HG03378 (cell line): ENCODE measurements around the gene ACRBP.
A peak's percentile ranks its signal among the peaks of the same experiment; 100 is the strongest.

Experiments
- ATAC-seq: cut with Tn5 transposase; IDR thresholded peaks from one replicate; pipeline ENCODE4 v1.9.1; 2021; ENCODE audit warnings: mild to moderate bottlenecking, moderate library complexity; ENCODE audit not compliant: unreplicated experiment

The ACRBP gene

DNA sequence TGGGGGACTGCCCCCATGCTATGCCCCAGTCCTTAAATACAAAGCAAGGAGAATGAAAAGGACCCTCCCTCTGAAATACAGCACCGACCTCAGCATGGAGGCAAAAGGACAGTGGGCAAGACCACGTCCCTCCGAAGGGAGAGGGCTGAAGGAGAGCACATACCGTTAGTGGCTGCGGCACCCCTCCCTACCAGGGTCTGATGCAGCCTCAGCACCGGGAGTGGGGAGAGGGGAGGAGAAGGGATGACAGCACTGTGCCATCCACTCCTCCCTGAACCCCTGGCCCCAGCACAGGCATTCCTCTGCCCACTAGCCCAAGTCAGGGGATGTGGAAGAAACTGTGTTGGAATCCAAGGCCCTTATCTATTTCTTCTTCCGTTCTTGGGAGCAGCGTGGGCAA is 3.6 kb upstream of the ACRBP start:
- no peak for ATAC-seq

DNA sequence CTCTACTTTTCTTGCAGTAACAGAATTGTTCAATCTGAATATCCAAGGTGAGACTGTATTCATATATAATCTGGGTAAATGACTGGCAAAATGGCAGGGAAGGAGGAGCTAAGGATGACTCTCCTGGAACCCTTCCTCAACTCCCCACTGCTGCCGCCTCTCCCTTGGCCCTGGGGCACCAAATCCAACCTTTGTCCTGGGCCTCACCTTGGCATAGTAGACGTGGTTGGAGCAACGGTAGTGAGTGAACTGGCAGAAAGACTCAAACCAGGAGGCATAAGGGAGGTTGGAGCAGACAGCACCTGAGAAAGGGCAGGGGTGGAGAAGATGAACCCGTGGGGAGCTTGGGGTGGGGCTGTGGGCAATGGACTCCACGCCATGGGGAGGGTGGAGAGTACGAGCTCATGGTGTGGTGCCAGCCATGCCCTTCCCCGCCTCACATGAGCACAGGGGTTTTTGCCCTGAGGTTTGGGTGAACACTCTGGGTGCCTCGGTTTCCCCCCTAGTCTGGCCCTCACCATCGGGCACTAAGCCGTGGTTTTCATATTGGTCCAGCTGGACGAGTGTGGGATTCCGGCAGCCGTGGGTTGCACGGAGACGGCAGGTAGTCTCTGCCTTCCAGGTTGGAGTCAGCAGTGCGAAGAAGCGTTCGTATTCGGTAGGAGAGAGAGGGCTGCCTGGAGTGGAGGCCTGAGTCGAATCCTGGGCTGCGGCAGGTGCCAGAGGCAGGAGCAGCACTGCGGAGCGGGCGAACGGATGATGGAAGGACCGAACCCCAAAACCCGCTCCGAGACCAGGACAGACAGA is 753 bp downstream of the ACRBP start:
- ATAC-seq, result no peak

DNA sequence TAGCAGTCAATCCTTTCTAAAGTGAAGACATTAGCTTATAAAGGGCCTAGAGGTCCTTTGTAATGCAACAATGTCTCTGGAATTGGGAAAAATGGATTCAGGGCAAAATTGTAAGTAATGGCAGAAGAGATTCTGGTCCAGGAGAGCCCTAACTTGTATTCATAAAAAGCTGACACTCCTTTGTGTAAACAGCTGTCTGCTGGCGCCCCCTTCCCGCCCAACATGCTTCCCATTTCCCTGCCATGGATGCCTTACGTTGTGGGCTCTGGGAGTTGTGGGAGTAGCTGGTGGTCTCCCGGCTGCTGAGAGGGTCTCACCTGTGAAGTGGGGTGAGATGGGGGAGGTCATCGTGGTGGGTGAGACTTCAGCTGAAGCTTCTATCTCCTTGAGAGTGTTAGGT is 2.3 kb downstream of the ACRBP start:
- no peak for ATAC-seq

DNA sequence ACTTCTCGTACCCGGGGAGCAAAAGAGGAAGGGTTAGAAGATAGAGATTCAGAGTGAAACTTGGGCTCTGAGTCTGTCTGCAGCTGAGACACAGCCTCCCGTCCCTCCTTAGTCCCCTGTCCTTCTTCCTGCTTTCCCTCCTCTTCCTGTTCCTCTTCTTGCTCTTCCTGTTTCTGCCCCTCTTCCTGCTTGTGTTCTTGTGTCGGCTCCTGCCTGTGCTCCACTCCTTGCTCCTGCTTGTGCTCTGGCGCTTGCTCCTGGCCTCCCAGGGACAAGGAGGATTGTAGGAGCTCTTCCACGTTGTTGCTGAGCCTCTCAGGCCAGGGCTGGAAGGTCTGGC is 3.0 kb downstream of the ACRBP start:
- no peak for ATAC-seq

DNA sequence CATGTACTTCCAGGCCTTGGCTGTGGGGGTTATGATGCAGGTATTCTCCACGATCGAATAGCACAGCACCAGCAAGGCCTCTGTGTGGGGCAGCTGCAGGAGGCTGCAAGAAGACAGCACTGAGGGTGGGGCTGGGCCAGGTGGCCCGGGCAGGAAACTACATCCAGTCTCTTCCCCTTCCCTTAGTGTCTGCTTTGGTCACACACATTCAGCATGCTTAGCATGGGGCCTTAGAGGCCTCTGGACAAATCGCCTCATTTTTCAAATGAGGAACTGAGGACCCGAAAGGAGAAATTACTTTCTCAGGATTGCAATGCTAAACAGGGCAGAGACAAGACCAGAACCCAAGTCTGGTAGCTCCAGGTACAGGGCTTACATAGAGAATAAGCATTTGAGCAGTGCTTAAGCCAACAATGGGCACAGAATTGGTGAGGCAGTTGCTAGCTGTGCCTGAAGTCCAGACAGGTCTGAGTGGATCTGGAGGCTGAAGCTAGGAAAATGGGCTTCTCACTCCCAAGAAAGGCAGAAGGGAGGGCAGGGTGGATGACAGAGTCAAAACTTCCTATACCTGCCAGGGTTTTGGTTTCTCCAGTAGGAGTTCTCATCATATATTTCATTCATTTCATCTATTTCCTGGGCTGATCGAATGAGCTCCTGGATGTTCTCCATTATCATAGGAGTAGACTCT is 3.5 kb downstream of the ACRBP start:
- ATAC-seq, result no peak

DNA sequence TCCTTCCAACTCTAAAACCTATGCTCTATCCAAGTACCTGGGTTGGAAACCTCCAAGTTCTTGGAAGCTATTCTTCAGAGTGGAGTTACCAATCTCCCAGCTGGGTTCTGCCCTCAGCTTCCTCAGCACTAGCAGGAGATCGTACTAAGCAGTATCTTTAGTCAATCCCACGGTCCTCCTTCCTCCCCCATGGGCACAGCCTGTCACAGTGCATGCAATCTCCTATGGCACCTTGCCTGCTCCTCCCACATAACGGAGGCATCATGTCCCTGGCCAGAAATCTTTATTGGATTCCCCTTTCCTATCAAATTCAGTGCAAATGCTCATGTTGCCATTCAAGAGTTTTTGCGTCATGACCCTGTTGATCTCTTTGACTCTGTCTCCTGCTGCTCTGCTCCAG is 6.1 kb downstream of the ACRBP start:
- ATAC-seq, result no peak

DNA sequence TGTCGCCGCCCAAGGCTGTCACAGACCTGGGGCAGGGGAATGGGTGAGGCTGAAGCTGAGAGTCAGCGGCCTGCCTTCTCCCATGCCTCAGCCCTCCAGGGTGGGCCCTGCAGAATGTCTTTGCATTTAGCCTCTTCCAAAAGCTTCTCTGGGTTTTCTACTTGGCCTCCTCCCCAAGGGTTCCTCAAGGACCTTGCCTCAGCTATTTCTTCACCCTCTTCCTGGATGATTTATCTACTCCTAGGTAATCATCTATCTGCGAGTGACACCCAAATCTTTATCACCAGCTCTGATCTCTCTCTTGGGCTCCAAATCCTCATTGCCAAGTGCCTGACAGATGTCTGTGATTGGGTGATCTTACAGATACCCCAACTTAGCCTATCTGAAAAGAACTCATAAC is 6.7 kb downstream of the ACRBP start:
- no peak for ATAC-seq

DNA sequence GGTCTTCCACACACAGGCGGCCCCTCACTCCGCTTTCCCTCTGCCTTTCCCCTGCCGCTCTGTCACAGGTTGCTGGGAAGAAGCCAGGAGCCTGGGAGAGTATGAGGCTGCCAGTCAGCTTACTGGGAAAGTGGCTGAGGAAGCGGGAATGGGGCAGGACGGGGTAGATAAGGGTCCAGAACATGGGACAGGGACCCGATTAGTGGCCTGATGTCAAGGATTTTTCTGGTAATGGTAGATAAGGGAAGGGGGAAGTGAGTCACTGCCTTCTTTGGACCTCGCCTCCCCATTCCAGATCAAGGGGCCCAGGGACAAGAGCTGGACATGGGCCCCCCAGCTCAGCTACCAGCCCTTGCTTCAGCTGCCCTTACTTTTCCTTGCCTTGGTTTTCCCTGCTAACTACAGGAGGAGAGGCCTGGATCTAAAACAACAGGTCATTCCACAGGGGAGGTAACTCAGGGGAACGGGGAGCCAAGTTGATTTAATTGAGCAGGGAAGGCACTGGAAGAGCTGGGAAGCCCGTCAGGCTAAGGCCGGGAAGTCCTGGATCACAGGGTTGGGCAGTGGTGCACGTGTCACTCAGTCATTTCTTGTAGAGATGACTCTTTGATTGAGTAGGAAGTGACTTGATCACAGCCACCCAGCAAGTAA is 8.0 kb downstream of the ACRBP start:
- no peak for ATAC-seq

DNA sequence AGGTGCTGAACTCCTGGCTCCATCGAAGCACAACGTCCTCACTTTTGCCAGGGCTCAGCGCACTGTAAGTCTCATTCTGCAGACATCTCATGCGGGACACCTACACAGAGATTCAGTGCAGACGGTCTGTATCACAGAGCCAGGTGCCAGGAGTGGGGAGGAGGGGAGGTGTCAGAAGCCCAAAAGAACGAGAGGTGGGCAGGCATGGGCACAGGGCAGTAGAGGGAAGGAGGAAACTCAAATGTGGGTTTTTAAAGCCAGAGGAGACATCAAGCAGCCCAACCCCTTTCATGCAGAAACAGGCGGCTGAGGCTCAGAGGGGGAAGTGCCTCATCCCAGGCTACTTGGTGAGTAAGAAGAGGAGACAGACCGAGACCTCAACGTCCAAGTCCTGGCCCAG is 8.9 kb downstream of the ACRBP start:
- ATAC-seq, result no peak

DNA sequence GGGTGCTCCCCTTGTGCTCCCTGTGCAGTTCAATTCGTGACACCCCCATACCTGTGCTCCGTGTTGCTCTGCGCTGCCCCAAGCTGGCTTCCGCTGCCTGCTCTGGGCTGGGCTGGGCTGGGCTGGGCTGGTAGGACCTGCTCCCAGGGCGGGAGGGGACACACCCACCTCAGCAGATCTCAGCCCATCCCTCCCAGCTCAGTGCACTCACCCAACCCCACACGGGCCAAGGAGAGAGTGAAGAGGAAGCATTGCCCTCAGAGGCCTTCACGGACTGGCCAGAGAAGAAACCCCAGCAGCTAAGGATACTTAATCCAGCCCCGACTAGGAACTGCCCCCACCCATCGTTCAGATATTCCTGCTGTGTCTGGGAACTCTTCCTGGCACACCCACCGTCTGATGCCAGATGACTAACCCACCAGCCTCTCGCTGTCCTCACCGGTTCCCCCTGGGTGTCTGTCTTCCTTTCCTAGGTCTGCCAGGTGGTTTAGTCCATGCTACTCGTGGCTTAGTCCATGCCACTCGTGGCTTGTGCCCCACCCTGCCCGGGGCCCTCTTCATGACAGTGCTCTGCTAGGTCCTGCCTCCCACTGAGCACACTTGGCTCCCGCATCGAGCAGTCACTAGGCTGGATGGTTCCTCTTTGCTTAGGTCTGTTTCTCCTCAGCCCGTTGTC is 11.2 kb downstream of the ACRBP start, which contains the start of gene LPAR5:
Gene LPAR5 (minus strand): TSS at position 104 of the 676 bp plus-strand sequence. CDS start 14,711 bp downstream, outside the sequence.
- no peak for ATAC-seq

DNA sequence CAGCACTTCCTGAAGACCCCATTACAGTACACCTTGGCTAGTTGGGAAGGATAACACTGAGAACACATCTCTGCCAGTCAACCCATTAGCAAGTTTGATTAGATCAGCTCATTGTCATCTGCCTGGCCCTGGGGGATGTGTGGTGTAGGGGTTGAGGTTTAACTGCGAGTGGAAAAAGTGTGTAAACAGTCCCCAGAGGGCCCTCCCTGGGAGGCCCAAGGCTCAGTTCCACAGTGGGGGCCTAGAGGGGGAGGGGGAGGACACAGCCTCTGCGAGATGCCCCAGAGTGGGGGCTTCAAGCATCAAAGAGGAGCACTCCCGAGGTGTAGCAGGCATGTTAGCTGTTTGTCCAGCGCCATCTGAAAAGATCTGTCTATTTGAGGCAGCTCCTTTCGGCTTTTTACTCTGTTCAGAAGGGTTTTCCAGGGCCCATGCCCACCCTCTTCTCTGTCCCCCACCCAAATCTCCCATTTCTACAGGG is 11.8 kb downstream of the ACRBP start:
- ATAC-seq, result peak; percentile 44

DNA sequence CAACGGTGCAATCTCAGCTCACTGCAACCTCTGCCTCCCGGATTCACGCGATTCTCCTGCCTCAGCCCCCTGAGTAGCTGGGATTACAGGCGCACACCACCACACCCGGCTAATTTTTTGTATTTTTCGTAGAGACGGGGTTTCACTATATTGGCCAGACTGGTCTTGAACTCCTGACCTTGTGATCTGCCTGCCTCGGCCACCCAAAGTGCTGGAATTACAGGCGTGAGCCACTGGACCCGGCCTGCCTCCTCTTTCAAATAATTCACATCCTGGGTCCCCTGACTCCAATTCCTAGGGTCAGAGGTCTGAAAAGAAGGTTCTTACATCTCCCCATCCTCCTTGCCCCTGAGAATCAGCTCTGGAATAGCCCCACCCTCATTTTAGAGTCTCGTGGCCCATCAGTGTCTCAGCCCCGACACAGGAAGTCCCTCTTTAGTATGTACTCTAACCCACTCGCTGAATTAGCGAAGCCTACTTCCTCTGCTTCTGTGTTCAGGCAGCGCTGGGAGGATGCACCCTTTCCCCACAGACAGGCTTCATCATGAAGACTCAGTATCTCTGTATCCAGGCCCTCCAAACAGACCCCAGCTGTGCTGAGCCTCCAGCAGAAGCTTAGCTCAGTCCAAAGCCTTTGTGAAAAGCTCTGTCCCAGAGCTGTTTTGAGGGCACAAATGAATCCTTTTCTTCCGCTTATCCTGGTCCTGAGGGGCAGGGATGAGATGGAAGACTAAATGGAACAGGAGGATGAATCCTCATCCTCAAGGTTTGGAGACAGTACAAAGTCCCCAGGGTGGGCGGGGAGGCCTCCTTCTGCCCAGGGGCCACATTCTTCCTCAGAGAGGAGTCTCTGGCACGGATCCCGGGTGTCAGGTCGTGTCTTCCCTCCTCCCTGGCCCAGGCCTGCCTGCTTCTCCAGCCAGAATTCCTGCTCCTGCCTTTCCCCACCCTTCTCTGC is 14.9 kb downstream of the ACRBP start:
- ATAC-seq, result peak; percentile 51

DNA sequence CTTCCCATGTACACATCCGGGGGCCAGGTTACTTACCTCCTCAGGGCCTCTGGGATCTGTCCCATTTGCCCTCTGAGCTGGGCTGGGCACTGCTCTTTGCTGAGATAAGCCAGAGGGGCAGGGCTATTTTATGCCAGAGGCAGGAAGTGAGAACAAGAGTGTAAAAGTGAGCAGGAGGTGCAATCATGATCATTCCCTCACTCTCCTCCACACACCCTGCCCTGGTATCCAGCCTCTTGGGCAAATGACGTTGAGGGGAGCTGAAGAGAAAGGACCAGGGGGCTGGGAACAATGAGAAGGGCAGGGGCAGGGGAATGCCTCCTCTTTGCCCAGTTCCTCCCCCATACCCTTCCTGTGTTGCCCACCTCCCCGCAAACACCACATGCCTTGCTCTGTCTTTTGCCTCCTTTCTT is 15.7 kb downstream of the ACRBP start:
- no peak for ATAC-seq

DNA sequence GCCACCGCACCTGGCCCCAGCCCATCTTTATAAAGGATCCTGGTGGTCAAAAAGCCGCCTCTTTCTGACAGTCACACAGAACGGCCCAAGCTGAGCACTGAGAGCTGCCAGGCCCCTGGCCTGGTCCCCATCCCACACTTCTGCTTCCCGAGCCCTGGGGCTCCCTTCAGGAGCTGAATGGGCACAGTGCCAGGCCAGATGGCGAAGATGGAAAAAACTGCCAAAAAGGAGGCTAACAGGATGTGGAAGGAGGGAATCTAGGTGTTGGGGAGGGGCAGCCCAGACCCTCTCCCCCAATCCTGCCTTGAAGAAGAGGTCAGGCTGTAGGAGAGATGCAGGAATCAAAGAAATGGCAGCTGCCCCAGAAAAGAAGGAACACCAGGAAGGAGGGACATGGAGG is 16.5 kb downstream of the ACRBP start:
- no peak for ATAC-seq

DNA sequence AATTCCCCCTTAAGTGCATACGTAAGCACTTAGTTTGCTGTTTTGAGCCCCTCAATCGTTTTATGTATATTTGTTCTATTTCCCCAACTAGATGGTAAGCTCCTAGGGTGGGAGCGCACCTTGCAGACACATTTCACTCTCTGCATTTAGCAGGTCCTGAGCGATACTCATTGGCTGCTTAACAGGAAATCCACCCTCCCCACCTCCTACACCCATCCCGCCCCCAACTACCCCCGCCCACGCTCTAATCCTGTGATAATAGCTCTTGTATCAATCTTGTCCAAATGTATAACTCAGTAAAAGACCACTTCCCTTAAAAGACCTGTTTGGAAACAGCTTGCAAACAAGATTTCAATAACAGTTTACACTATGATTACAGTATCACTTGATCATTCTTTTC is 19.6 kb downstream of the ACRBP start:
- no peak for ATAC-seq

DNA sequence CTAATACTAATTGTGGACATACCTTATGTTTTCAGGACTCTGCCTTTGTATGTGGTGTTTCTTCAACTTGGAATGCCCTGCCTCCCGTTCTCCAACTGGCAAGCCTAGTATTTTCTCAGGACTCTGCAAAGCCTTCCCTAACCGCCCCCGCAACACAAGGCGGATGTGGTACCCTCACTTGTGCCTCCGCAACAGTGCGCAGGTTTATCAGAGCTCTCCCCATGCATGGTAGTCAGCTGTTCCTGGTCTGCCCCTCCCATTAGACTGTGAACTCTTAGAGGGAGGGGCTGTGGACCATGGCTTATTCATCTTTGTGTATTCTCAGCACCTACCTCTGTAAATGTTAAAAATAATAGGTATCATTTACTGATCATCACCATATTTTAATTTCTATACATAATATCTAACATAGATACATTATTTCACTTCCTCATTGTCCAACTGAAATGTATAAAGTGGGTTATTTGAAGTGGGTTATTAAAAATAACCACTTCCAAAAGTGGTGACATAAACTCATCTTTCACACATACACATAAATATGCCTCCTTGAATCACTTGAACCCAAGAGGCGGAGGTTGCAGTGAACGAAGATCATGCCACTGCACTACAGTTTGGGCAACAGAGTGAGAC is 20.5 kb downstream of the ACRBP start:
- no peak for ATAC-seq

DNA sequence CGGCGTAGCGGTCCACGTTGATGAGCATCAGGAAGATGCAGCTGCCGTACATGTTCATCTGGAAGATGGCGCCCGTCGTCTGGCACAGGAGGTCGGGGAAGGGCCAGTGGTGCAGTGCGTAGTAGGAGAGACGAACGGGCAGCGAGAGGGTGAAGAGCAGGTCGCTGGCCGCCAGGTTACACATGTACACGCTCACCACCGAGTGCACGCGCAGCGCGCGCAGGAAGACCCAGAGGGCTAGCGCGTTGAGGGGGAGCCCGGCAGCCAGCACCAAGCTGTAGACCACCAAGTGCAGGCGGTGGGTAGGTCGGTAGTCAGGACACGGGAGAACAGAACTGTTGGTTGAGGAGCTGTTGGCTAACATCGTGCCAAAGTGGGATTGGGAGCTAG is 26.4 kb downstream of the ACRBP start:
- no peak for ATAC-seq

DNA sequence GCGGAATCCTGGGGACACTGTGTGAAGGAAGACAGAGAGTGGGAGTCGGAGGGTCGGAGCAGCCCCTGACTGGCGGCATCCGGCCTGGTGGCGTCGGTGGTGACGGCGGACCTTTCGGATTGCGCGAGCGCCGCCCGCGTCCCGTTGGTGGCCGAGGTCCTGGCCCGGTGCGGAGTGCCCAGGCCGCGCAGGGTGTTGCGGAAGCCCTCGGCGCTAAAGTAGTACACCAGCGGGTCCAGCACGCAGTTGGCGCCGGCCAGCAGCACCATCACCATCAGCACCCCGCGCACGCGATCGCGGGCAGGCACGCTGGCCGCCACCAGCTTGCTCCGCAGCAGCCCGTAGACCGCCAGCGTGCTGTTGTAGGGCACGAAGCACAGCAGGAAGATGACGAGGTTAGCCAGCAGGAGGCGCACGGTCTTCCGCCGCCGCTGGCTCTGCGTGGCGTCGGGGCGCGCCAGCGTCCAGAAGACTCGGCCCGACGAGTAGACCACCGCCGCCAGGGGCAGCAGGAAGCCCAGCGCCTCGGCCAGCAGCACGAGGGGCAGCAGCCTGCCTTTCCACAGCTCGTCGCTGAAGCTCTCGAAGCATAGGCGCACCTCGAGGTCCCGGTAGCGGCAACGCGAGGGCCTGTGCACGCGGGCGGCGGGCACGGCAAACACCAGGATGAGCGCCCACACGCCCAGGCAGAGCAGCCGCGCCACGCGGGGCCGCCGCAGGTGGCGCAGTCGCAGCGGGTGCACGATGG is 26.9 kb downstream of the ACRBP start:
- ATAC-seq, result no peak
